Measurements from ENCODE around the gene GNAI1.

DNA sequence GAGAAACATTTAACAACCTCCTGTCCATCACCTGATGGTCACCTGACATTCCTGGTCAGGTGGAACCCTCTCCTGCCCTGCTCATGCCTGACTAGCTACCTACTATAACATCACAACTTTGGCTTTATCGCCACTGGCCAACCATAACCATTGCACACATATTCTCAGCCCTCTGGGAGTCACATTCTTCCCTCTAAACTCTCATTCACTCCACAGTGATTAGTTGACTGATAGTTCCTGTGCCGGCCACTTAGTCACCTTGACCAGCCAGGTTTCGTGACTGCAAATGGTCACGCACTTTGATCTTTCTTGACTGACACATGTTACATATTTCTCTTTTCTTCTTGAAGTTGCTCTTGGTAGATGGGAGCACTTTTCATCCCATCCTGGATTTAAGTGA lies 50.1 kb downstream of the GNAI1 start:
- TF ChIP-seq, protein P1, sequence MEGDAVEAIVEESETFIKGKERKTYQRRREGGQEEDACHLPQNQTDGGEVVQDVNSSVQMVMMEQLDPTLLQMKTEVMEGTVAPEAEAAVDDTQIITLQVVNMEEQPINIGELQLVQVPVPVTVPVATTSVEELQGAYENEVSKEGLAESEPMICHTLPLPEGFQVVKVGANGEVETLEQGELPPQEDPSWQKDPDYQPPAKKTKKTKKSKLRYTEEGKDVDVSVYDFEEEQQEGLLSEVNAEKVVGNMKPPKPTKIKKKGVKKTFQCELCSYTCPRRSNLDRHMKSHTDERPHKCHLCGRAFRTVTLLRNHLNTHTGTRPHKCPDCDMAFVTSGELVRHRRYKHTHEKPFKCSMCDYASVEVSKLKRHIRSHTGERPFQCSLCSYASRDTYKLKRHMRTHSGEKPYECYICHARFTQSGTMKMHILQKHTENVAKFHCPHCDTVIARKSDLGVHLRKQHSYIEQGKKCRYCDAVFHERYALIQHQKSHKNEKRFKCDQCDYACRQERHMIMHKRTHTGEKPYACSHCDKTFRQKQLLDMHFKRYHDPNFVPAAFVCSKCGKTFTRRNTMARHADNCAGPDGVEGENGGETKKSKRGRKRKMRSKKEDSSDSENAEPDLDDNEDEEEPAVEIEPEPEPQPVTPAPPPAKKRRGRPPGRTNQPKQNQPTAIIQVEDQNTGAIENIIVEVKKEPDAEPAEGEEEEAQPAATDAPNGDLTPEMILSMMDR (CRISPR knock-in tag; IDR thresholded peaks at IDR 0.05) = no peak
- TF ChIP-seq NFYB (CRISPR knock-in tag; IDR thresholded peaks at IDR 0.05) (no peak), BRD4 (CRISPR knock-in tag; IDR thresholded peaks at IDR 0.05) (no peak), ZNF724P (CRISPR knock-in tag; IDR thresholded peaks at IDR 0.05; ENCODE audit: borderline replicate concordance) (no peak), ZKSCAN5 (CRISPR knock-in tag; IDR thresholded peaks at IDR 0.05) (no peak), MYC (CRISPR knock-in tag; IDR thresholded peaks at IDR 0.05; ENCODE audit: borderline replicate concordance) (no peak), EZH2 (conservative IDR thresholded peaks at IDR 0.05; ENCODE audit: low read depth, low read length) (no peak), ZNF253 (CRISPR knock-in tag; IDR thresholded peaks at IDR 0.05; ENCODE audit: borderline replicate concordance) (no peak)
